H1 (cell line): Measurements from ENCODE around the gene SRXN1. TPM values are rescaled to one million over a fixed set of nuclear protein-coding genes. Genes with fewer than 3 reads are reported as not detected.

ENCODE experiments used
- CTCF ChIA-PET: fragments of 300-600 bp; sonication (Branson Sonifier 250); formaldehyde crosslinking; loops from one replicate; lab custom pipeline; 2021; ENCODE audit not compliant: partially characterized antibody; lab: Charles Lee
- POLR2A ChIA-PET: fragments of 300-600 bp; sonication (Branson Sonifier 250); formaldehyde crosslinking; loops from one replicate; lab custom pipeline; 2021; ENCODE audit warnings: inconsistent platforms; ENCODE audit not compliant: partially characterized antibody; lab: Charles Lee
- DNase-seq, 2 experiments: peaks; one replicate each; pipeline versions ENCODE4 v3.0.0 to v3.0.0-alpha.2; 2010 to 2022; ENCODE audit warnings: low spot score in 2 of 2, low read depth in 1 of 2, mixed read lengths in 1 of 2
- FAIRE-seq: peaks from 2 replicates; lab custom pipeline; 2011; peaks lifted over from hg19 to GRCh38; lab: Jason Lieb, UNC
- H2AFZ ChIP-seq: 2 replicates; pipeline ENCODE4 v1.8.1; 2012; ENCODE audit warnings: low read length, inconsistent platforms
- H2AK5ac ChIP-seq: 2 replicates; pipeline ENCODE4 v1.6.1; 2013; ENCODE audit warnings: low read depth, low read length
- H2BK120ac ChIP-seq: replicated peaks from 2 replicates; pipeline ENCODE3; 2013; ENCODE audit warnings: low read depth, low read length, inconsistent platforms
- H2BK12ac ChIP-seq: 2 replicates; pipeline ENCODE4 v1.6.1; 2013; ENCODE audit warnings: low read depth, low read length
- H2BK15ac ChIP-seq: 2 replicates; pipeline ENCODE4 v1.6.1; 2013; ENCODE audit warnings: low read length
- H2BK20ac ChIP-seq: 2 replicates; pipeline ENCODE4 v1.6.1; 2013; ENCODE audit warnings: low read length
- H2BK5ac ChIP-seq: 2 replicates; pipeline ENCODE4 v1.6.1; 2013; ENCODE audit warnings: low read depth, low read length
- H3K14ac ChIP-seq: 2 replicates; pipeline ENCODE4 v1.6.1; 2013; ENCODE audit warnings: inconsistent platforms; ENCODE audit not compliant: insufficient read length
- H3K18ac ChIP-seq: 2 replicates; pipeline ENCODE4 v1.6.1; 2013; ENCODE audit warnings: low read length; ENCODE audit errors: extremely low read depth
- H3K23ac ChIP-seq: 2 replicates; pipeline ENCODE4 v1.6.1; 2013; ENCODE audit warnings: inconsistent platforms; ENCODE audit not compliant: insufficient read length
- H3K23me2 ChIP-seq: 2 replicates; pipeline ENCODE4 v1.6.1; 2013; ENCODE audit warnings: low read depth, low read length
- H3K27ac ChIP-seq: 2 replicates; pipeline ENCODE4 v1.6.1; 2011; ENCODE audit warnings: low read depth, low read length, inconsistent platforms
- H3K27me3 ChIP-seq, 4 experiments: replicated peaks in 1 of 4; 1 replicate in 1 of 4; 2 replicates in 3 of 4; pipeline versions ENCODE4 v1.6.1 to v1.8.1; 2011 to 2013; ENCODE audit warnings: low read length in 3 of 4, mild to moderate bottlenecking in 3 of 4, inconsistent platforms in 2 of 4, mixed read lengths in 2 of 4, moderate library complexity in 1 of 4; ENCODE audit not compliant: control insufficient read depth in 3 of 4, insufficient read depth in 3 of 4; ENCODE audit errors: extremely low read depth in 1 of 4
- H3K36me3 ChIP-seq, 4 experiments: 2 replicates each; pipeline versions ENCODE4 v1.6.1 to v1.8.1; 2011 to 2013; ENCODE audit warnings: mild to moderate bottlenecking in 4 of 4, low read length in 3 of 4, moderate library complexity in 2 of 4, control low read depth in 1 of 4, inconsistent platforms in 1 of 4; ENCODE audit not compliant: insufficient read depth in 4 of 4, control insufficient read depth in 2 of 4
- H3K4ac ChIP-seq: replicated peaks from 2 replicates; pipeline ENCODE3; 2013; ENCODE audit warnings: low read length, low read depth, mixed read lengths, inconsistent platforms; ENCODE audit not compliant: insufficient read length
- H3K4me1 ChIP-seq, 4 experiments: replicated peaks in 1 of 4; 1 replicate in 1 of 4; 2 replicates in 3 of 4; pipeline versions ENCODE4 v1.6.1 to v1.8.1; 2011 to 2013; ENCODE audit warnings: low read length in 3 of 4, inconsistent platforms in 2 of 4, mixed read lengths in 1 of 4; ENCODE audit not compliant: insufficient read depth in 4 of 4, control insufficient read depth in 3 of 4
- H3K4me2 ChIP-seq, 2 experiments: 2 replicates each; pipeline versions ENCODE4 v1.6.1 to v1.8.1; 2011 to 2013; ENCODE audit warnings: low read depth in 2 of 2, low read length in 2 of 2, control low read depth in 1 of 2, inconsistent platforms in 1 of 2, mild to moderate bottlenecking in 1 of 2; ENCODE audit not compliant: insufficient read depth in 1 of 2
- H3K4me3 ChIP-seq, 4 experiments: fragments of 200-600, 300-600 bp in 1 of 4; sonication (generic), shearing (Covaris generic), sonication (Bioruptor Twin) in 1 of 4; 2 replicates each; pipeline versions ENCODE4 v1.5.1 to v1.8.1; 2011 to 2016; ENCODE audit warnings: low read length in 4 of 4, low read depth in 3 of 4, control low read depth in 2 of 4, inconsistent platforms in 2 of 4, mild to moderate bottlenecking in 2 of 4, mixed read lengths in 1 of 4, moderate library complexity in 1 of 4; ENCODE audit not compliant: insufficient read depth in 2 of 4; ENCODE audit errors: extremely low read depth in 1 of 4
- H3K56ac ChIP-seq: replicated peaks from 2 replicates; pipeline ENCODE3; 2013; ENCODE audit warnings: low read depth, mild to moderate bottlenecking, mixed read lengths, low read length, inconsistent platforms; ENCODE audit not compliant: insufficient read length
- H3K79me1 ChIP-seq: 2 replicates; pipeline ENCODE4 v1.6.1; 2013; ENCODE audit warnings: low read depth, low read length, control low read depth
- H3K79me2 ChIP-seq, 2 experiments: 2 replicates each; pipeline versions ENCODE4 v1.6.1 to v1.8.1; 2012 to 2013; ENCODE audit warnings: low read length in 2 of 2, mild to moderate bottlenecking in 2 of 2, inconsistent platforms in 1 of 2; ENCODE audit not compliant: insufficient read depth in 2 of 2, control insufficient read depth in 1 of 2
- H3K9ac ChIP-seq, 4 experiments: replicated peaks in 1 of 4; 1 replicate in 1 of 4; 2 replicates in 3 of 4; pipeline versions ENCODE4 v1.6.1 to v1.8.1; 2011 to 2013; ENCODE audit warnings: low read depth in 3 of 4, low read length in 3 of 4, control low read depth in 2 of 4, mild to moderate bottlenecking in 2 of 4, moderate library complexity in 2 of 4, inconsistent platforms in 1 of 4; ENCODE audit errors: extremely low read depth in 1 of 4
- H3K9me3 ChIP-seq, 2 experiments: 2 replicates each; pipeline versions ENCODE4 v1.6.1 to v1.8.1; 2012 to 2013; ENCODE audit warnings: mild to moderate bottlenecking in 2 of 2, moderate library complexity in 2 of 2, control low read depth in 1 of 2, inconsistent platforms in 1 of 2, low read depth in 1 of 2, low read length in 1 of 2, mixed read lengths in 1 of 2; ENCODE audit not compliant: insufficient read depth in 2 of 2
- H4K20me1 ChIP-seq, 2 experiments: replicated peaks in 1 of 2; 2 replicates each; pipeline versions ENCODE3 to v1.8.1; 2011 to 2013; ENCODE audit warnings: inconsistent platforms in 2 of 2, low read length in 2 of 2, mild to moderate bottlenecking in 1 of 2; ENCODE audit not compliant: insufficient read depth in 2 of 2, control insufficient read depth in 1 of 2
- H4K5ac ChIP-seq: 2 replicates; pipeline ENCODE4 v1.6.1; 2013; ENCODE audit warnings: low read length, low read depth, mixed read lengths, inconsistent platforms; ENCODE audit not compliant: insufficient read length
- H4K8ac ChIP-seq: 2 replicates; pipeline ENCODE4 v1.8.0; 2013; ENCODE audit warnings: mild to moderate bottlenecking, moderate library complexity, low read length, inconsistent platforms; ENCODE audit not compliant: insufficient read depth; ENCODE audit errors: extremely low read depth
- H4K91ac ChIP-seq: replicated peaks from 2 replicates; pipeline ENCODE3; 2013; ENCODE audit warnings: low read length, mixed read lengths, inconsistent platforms; ENCODE audit not compliant: insufficient read length
- ASH2L ChIP-seq: fragments of 200-600, 300-600 bp; sonication (generic); IDR thresholded peaks from one replicate; pipeline ENCODE4 v1.7.1; 2017; ENCODE audit warnings: low read length
- BACH1 ChIP-seq: IDR thresholded peaks from 2 replicates; pipeline ENCODE4 v1.6.1; 2012; ENCODE audit warnings: low read length, improper control_type of control experiment
- CBX8 ChIP-seq: fragments of 300-800, 300-1000 bp; sonication (generic); IDR thresholded peaks from 2 replicates; pipeline ENCODE4 v1.7.1; 2016; ENCODE audit warnings: low read depth, low read length, borderline replicate concordance
- CEBPB ChIP-seq: IDR thresholded peaks from 2 replicates; pipeline ENCODE4 v1.6.1; 2012; ENCODE audit warnings: low read depth, low read length
- CHD2 ChIP-seq: IDR thresholded peaks from 2 replicates; pipeline ENCODE4 v1.6.1; 2012; ENCODE audit warnings: low read length, improper control_type of control experiment
- KDM1A ChIP-seq: fragments of 200-600, 300-600 bp; sonication (generic); IDR thresholded peaks from 2 replicates; pipeline ENCODE4 v1.7.1; 2016; ENCODE audit warnings: mild to moderate bottlenecking, low read length, borderline replicate concordance
- KDM4A ChIP-seq: IDR thresholded peaks from one replicate; pipeline ENCODE4 v1.7.1; 2012; ENCODE audit warnings: low read depth, mild to moderate bottlenecking, moderate library complexity, low read length, inconsistent platforms; ENCODE audit not compliant: severe bottlenecking
- KDM5A ChIP-seq: fragments of 200-600 bp; IDR thresholded peaks from 2 replicates; pipeline ENCODE4 v1.7.1; 2012; ENCODE audit warnings: mild to moderate bottlenecking, low read length, inconsistent platforms, mixed read lengths
- MAFK ChIP-seq: IDR thresholded peaks from 2 replicates; pipeline ENCODE4 v1.6.1; 2012; ENCODE audit warnings: low read depth, mild to moderate bottlenecking, improper control_type of control experiment, low read length
- POU5F1 ChIP-seq: IDR thresholded peaks from 2 replicates; pipeline ENCODE4 v1.6.1; 2011; ENCODE audit warnings: low read depth, mild to moderate bottlenecking, low read length, moderate library complexity
- RXRA ChIP-seq: IDR thresholded peaks from 2 replicates; pipeline ENCODE4 v1.6.1; 2011; ENCODE audit warnings: low read depth, mild to moderate bottlenecking, low read length, moderate library complexity; ENCODE audit not compliant: insufficient read depth
- SAP30 ChIP-seq: fragments of 300-600 bp; sonication (generic); IDR thresholded peaks from 2 replicates; pipeline ENCODE4 v1.7.1; 2012; ENCODE audit warnings: low read length, moderate library complexity, mild to moderate bottlenecking, inconsistent platforms; ENCODE audit not compliant: insufficient read depth, insufficient replicate concordance
- SIX5 ChIP-seq: IDR thresholded peaks from 2 replicates; pipeline ENCODE4 v1.6.1; 2011; ENCODE audit warnings: mild to moderate bottlenecking, low read depth, low read length
- SP1 ChIP-seq: IDR thresholded peaks from 2 replicates; pipeline ENCODE4 v1.6.1; 2011; ENCODE audit warnings: low read depth, low read length
- TBP ChIP-seq: IDR thresholded peaks from 2 replicates; pipeline ENCODE4 v1.6.1; 2011; ENCODE audit warnings: low read depth, low read length, improper control_type of control experiment
- TCF12 ChIP-seq: IDR thresholded peaks from 2 replicates; pipeline ENCODE4 v1.6.1; 2011; ENCODE audit warnings: low read depth, mild to moderate bottlenecking, low read length
- WGBS, 2 experiments: shearing (Covaris generic) in 1 of 2; methylation state at CpG; one replicate each; pipeline versions ENCODE4 v1.1.6 to v1.1.7; 2013 to 2015; ENCODE audit warnings: low lambda C conversion rate in 2 of 2, mixed read lengths in 2 of 2, inconsistent platforms in 1 of 2, low coverage in 1 of 2, missing lambda C conversion rate in 1 of 2; ENCODE audit not compliant: insufficient replicate concordance in 2 of 2, insufficient coverage in 1 of 2, insufficient read length in 1 of 2; ENCODE audit errors: extremely low coverage in 1 of 2, missing lambda C conversion rate in 1 of 2; 5-methylcytosine and 5-hydroxymethylcytosine counted together
- polyA plus RNA-seq, 7 experiments: library from polyadenylated mRNA; depleted of rRNA in 3 of 7; stranded (reverse) in 5 of 7; unstranded in 2 of 7; fragments of >200 nt in 5 of 7; fragments of 200-250 nt in 2 of 7; gene quantifications; 1 replicate in 5 of 7; 2 replicates in 1 of 7; 4 replicates in 1 of 7; pipeline versions ENCODE4 v1.2.1 to v1.2.3, GENCODE V29; 2011 to 2013; ENCODE audit warnings: missing spikeins in 2 of 7, mixed read lengths in 2 of 7
- total RNA-seq: library from RNA; stranded (reverse); fragmentation: NEBNext Ultra II Directional; extraction: Animal tissue kit (Norgen Biotek cat#: 25700); gene quantifications from 2 replicates; pipeline ENCODE4 v1.2.1, GENCODE V29; 2021

The SRXN1 gene
- total and polyA plus RNA-seq, 2 of the 8 experiments (the other 6 are each of a cell fraction or from before 2014, with no cell fraction given) = 12.2 to 15.8 TPM

GRCh38 chr20:631101-631500 lies 21.9 kb downstream of the SRXN1 start:
- CTCF ChIA-PET = interaction anchor here (0.7 to 1.3 kb wide), 8 partner anchors 9 to 260 kb away, joined by 3 to 6 read pairs (median 4); no protein-coding TSS in a partner anchor

More at GRCh38 chr20:631101-631500, 21.9 kb downstream of the SRXN1 start:
- Histone ChIP-seq H3K36me3 (no peaks in the 10 kb centered on the region), H3K23ac (no peak overlapping the region), H3K9ac (no peak overlapping the region), H3K4ac (no peak overlapping the region), H4K8ac (no peak overlapping the region), H2BK5ac (no peak overlapping the region)
- WGBS, 2 experiments = 89% methylated on average over 1 of the region's 1 CpG; no CpG with 5 or more reads in 1 of the 2 experiments
- FAIRE-seq = no peak
- TF ChIP-seq CBX8 = no peak
- TF ChIP-seq KDM1A = no peak
- no peak for TF ChIP-seq TCF12
- TF ChIP-seq SIX5 = no peak
- no peak for TF ChIP-seq CHD2
- no peak for TF ChIP-seq TBP
- TF ChIP-seq ASH2L = no peak
- TF ChIP-seq SP1 = no peak
- TF ChIP-seq CEBPB = no peak
- no peak for TF ChIP-seq BACH1
- TF ChIP-seq POU5F1 = no peak
- no peak for TF ChIP-seq RXRA
- TF ChIP-seq SAP30 = no peak
- no peak for TF ChIP-seq MAFK
- TF ChIP-seq KDM4A = no peak
- no peak for TF ChIP-seq KDM5A
- TF ChIP-seq, all 59 proteins: peak for 0
- POLR2A ChIA-PET = no interaction called here
- H4K5ac ChIP-seq = no peak overlapping the region
- H3K27ac ChIP-seq = no peak overlapping the region
- no peaks in the 10 kb centered on the region; a peak in 2 of 7 replicates for H3K27me3 ChIP-seq
- H3K4me2 ChIP-seq = no peak overlapping the region
- no peaks in the 10 kb centered on the region for H3K9me3 ChIP-seq
- H2BK120ac ChIP-seq = no peak overlapping the region
- H4K20me1 ChIP-seq = no peaks in the 10 kb centered on the region
- H3K56ac ChIP-seq = no peak overlapping the region
- H4K91ac ChIP-seq = no peak overlapping the region
- H3K79me1 ChIP-seq = no peaks in the 10 kb centered on the region
- H3K23me2 ChIP-seq = no peaks in the 10 kb centered on the region
- H3K4me1 ChIP-seq = peaks cover 0 to 2% (median 0%) of the 10 kb centered on the region in 4 experiments; a peak in 1 of 7 replicates
- no peak overlapping the region for H2AFZ ChIP-seq
- no peaks in the 10 kb centered on the region for H3K79me2 ChIP-seq
- no peak overlapping the region for H2AK5ac ChIP-seq
- H3K14ac ChIP-seq = no peak overlapping the region
- H3K4me3 ChIP-seq = no peak overlapping the region
- no peak overlapping the region for H3K18ac ChIP-seq
- H2BK15ac ChIP-seq = no peak overlapping the region
- DNase-seq = no peak
- H2BK12ac ChIP-seq = no peak overlapping the region
- no peak overlapping the region for H2BK20ac ChIP-seq
